Measurements from ENCODE around the gene LARGE1. TPM values are rescaled to one million over a fixed set of nuclear protein-coding genes. Genes with fewer than 3 reads are reported as not detected.
A peak's percentile ranks its signal among the peaks of the same experiment; 100 is the strongest.

The LARGE1 gene
- total and polyA plus RNA-seq, 2 of the 13 experiments (the other 11 are each of a cell fraction or from before 2014, with no cell fraction given): 8.4 to 11.0 TPM

- no peak for TF ChIP-seq ZBTB40 (IDR thresholded peaks at IDR 0.05)
- peak; percentile 52; the same call in 1 of the 2 replicates for TF ChIP-seq ZBTB40 (CRISPR knock-in tag; IDR thresholded peaks at IDR 0.05)
- no peak for TF ChIP-seq PAF1 (CRISPR knock-in tag; IDR thresholded peaks at IDR 0.05)
- no peak for TF ChIP-seq SRSF9 (IDR thresholded peaks at IDR 0.05; ENCODE audit: borderline replicate concordance, insufficient read depth, low read depth, low read length, poor library complexity, severe bottlenecking)
- TF ChIP-seq ZNF660 (CRISPR knock-in tag; IDR thresholded peaks at IDR 0.05; ENCODE audit: borderline replicate concordance, low read depth): no peak
- TF ChIP-seq LBX2 (CRISPR knock-in tag; IDR thresholded peaks at IDR 0.05; ENCODE audit: borderline replicate concordance): no peak
- TF ChIP-seq ZNF512 (CRISPR knock-in tag; IDR thresholded peaks at IDR 0.05): no peak
- TF ChIP-seq KAT2B (IDR thresholded peaks at IDR 0.05; ENCODE audit: borderline replicate concordance, low read depth, low read length): no peak
- no peak for TF ChIP-seq RBM39 (IDR thresholded peaks at IDR 0.05; ENCODE audit: low read depth, low read length, poor library complexity, severe bottlenecking)
- no peak for TF ChIP-seq HNRNPK (IDR thresholded peaks at IDR 0.05; ENCODE audit: low read depth, low read length, poor library complexity, severe bottlenecking)
- TF ChIP-seq ZSCAN20 (CRISPR knock-in tag; IDR thresholded peaks at IDR 0.05; ENCODE audit: borderline replicate concordance): no peak
- peak; percentile 77; the same call in 1 of the 2 replicates for TF ChIP-seq FOXK1 (CRISPR knock-in tag; IDR thresholded peaks at IDR 0.05; ENCODE audit: borderline replicate concordance, low read depth)
- TF ChIP-seq TRIM22 (IDR thresholded peaks at IDR 0.05): no peak
- TF ChIP-seq FLYWCH1 (CRISPR knock-in tag; IDR thresholded peaks at IDR 0.05): no peak
- no peak for TF ChIP-seq ARNT (IDR thresholded peaks at IDR 0.05)
Observed at GRCh38 chr22:33510429-33510904, 409.8 kb downstream of the LARGE1 start (continued).
